ENCODE data around the gene GRAMD2A.

The GRAMD2A gene

GRCh38 chr15:72216079-72216478 lies 18.5 kb upstream of the GRAMD2A start:
- no peak for DNase-seq

- DNase-seq = no peak
Measured at GRCh38 chr15:72207558-72208085, 10.0 kb upstream of the GRAMD2A start.

DNA sequence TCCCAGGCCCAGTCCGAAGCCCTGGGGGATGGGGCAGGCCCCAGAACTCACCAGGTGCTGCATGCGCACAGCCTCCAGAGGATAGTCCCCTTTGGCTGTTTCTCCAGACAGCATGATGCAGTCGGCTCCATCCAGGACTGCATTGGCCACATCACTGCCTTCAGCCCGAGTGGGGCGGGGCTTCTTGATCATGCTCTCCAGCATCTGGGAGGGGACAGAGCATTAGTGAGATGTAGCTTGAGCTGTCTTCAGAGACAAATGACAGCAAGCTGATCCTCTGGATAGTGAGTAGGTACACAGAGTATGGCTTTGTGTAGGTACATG lies 9.1 kb upstream of the GRAMD2A start:
- DNase-seq = no peak

GRCh38 chr15:72205896-72206676 lies 8.5 kb upstream of the GRAMD2A start:
- no peak for DNase-seq

GRCh38 chr15:72205273-72205672 lies 7.7 kb upstream of the GRAMD2A start:
- DNase-seq = no peak

GRCh38 chr15:72203507-72203837 lies 5.9 kb upstream of the GRAMD2A start:
- no peak for DNase-seq

- DNase-seq = no peak
Measured at GRCh38 chr15:72202801-72203506, 5.4 kb upstream of the GRAMD2A start.

DNA sequence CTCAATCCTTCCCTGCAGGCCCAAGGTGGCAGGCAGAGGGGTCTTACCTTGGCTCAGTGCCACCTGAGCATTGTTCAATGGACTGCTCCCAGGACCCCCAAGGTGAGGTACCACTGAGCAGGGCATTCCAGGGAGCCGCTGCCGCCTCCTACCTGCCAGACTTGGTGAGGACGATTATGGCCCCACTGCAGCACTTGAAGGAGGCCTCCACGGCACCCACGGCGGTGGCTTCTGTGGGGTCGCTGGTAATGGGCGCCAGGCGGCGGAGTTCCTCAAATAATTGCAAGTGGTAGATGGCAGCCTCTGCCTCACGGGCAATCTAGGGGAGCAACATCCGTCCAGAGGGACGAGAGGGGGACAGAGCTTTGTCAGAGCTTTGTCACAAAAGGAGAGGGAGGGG lies 4.7 kb upstream of the GRAMD2A start:
- no peak for DNase-seq

DNA sequence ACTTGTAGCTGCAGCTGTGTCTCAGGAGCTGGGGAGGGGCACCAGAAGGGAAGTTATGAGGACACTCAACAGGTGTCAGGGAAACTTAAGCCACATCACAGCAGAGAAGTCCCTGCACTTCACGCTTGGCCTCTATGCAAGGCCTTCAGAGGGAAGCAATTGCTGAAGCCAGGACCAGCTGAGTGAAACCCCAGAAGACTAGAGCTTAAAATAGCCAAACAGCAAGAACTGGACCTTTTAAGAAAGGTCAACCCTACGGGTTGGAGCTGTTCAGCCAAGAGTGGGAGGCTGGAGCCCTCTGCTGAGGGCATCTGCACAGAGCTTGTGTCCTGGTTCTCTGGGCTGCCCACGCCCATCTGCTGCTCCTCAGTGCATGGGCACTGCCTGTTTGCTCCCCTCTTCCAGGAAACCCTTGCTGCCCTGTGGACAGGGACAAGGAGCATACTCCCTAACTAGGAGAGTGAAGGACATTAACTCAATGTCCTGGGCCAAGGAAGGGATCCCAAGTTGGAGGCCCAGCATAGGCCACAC lies 3.9 kb upstream of the GRAMD2A start:
- no peak for DNase-seq

GRCh38 chr15:72200395-72201237 lies 3.0 kb upstream of the GRAMD2A start:
- DNase-seq = no peak

GRCh38 chr15:72199721-72200212 lies 2.2 kb upstream of the GRAMD2A start:
- peak; percentile 61 to 65 for DNase-seq

GRCh38 chr15:72199205-72199515 lies 1.6 kb upstream of the GRAMD2A start:
- DNase-seq = no peak

- DNase-seq = no peak
Measured at GRCh38 chr15:72198356-72199204, 993 bp upstream of the GRAMD2A start.

GRCh38 chr15:72197041-72197459 lies 537 bp downstream of the GRAMD2A start:
- DNase-seq = no peak

- no peak for DNase-seq
Measured at GRCh38 chr15:72196409-72197040, 1.1 kb downstream of the GRAMD2A start.

- no peak for DNase-seq
Measured at GRCh38 chr15:72195101-72195511, 2.5 kb downstream of the GRAMD2A start.

GRCh38 chr15:72193836-72194396 lies 3.7 kb downstream of the GRAMD2A start:
- DNase-seq = no peak

- no peak for DNase-seq
Measured at GRCh38 chr15:72192416-72192815, 5.2 kb downstream of the GRAMD2A start.

- no peak for DNase-seq
Measured at GRCh38 chr15:72189250-72189902, 8.2 kb downstream of the GRAMD2A start.

DNA sequence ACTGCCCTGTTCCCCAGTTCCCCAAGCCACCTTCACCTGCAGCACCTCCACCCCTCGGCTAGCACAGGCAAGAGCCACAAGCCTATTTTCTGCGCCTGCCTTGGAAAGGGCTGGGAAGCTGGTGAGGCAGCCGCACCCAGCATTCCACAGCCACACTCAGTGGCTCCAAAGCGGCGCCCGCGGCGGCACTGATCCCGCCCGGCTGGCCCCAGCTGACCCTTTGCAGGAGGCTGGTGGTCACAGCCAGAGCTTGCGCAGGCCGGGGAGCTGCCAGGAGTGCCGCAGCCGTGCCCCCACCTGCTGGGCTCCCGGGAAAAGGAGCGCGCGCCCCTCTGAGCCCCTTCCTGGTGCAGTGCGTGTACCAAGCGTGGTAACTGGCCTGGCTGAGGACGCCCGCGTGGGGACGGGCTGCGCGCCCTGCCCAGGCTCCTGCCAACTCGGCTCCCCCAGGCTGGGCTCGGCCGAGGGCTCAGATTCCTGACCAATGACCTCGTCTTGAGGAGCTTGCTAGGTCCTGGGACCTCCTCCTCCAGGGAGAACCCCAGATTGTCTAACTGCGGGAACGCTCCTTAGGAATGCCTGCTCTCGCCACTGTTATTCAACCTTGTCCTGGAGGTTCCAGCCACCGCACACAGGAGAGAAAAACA lies 13.3 kb downstream of the GRAMD2A start:
- DNase-seq = no peak

All from stimulated activated CD4-positive, alpha-beta T cell treated with anti-CD3 and anti-CD28 coated beads, Interleukin-2, amount 100 ng/mL, for 48 hours (primary cell).